HG03432 (cell line): ENCODE results near the gene RABGGTA.
"Not testable (repeated sequence)": the region's sequence is repeated elsewhere in the genome, so short reads cannot be mapped to it uniquely, and the experiment has no call there.

Experiments
- ATAC-seq: cut with Tn5 transposase; IDR thresholded peaks from one replicate; pipeline ENCODE4 v1.9.1; 2021; ENCODE audit warnings: mild to moderate bottlenecking, moderate library complexity; ENCODE audit not compliant: unreplicated experiment

RABGGTA gene

DNA sequence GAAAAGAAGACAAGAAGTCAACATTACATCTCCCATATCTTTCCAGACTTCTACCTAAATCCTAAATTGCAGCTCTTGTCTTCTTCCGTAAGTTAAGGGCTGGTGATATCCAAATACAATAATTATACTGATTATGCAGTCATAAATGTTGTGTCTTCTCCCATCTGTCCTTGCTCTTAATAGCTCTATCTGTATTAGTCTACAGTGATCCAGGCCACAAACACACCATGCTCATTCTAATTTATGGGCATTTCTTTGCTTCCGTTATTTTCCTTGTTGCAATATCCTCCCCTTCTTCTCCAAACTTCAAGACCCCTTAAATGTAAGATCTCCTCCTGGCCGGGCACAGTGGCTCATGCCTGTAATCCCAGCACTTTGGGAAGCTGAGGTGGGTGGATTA, 51.9 kb downstream of the RABGGTA start:
- ATAC-seq: no peak

DNA sequence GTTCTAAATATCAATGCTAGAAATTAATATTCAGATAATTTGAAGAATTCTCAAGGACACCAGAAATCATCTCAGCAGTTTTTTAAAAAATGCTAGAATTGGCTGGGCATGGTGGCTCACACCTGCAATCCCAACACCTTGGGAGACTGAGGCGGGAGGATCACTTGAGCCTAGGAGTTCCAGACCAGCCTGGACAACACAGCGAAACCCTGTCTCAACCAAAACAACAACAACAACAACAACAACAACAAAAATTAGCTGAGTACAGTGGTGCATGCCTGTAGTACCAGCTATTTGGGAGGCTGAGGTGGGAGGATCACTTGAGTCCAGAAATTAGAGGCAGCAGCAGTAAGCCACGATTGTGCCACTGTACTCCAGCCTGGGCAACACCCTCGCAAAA, 52.3 kb downstream of the RABGGTA start:
- ATAC-seq: no peak

DNA sequence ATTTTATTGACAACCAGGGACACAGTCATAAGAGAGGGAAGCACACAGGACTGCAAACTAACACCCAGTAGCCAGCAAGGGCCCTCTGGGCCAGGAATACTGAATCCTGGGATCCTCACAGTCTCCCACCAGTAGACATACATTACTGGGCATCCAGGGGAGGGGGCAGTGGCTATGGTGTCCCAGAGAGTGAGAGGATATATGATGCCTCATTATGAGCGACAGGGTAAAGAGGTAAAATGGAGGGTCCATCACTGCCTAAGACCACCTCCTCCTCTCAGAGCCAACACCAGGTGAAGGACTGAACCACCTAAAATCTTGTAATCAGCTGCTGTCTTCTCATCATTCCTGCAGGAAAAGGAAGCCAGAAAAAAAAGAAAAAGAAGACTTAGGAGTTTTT, 54.5 kb downstream of the RABGGTA start:
- not testable (repeated sequence) for ATAC-seq

DNA sequence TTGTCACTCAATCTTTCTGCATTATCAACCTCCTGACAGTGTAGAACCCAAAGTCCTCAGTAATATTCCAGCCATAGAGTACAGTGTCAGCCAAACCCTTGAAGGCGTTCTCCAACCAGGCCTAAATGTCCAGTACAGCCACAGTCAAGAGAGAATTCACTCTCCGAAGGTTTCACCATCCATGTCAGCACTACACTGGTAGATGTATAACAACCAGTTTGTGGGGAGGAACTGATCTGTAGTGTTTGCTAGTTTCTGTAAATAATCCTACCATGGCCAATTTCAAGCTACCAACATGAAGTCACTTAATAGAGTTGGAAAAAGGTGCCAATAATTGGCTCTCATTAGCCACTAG, 55.1 kb downstream of the RABGGTA start:
- ATAC-seq: no peak
